OCI-LY7 (cell line): ENCODE measurements around the gene PGLYRP2.

ENCODE experiments used
- EZH2phosphoT487 ChIP-seq: fragments of 200-600 bp; sonication (generic); IDR thresholded peaks from 2 replicates; pipeline ENCODE4 v1.6.1; 2018; ENCODE audit warnings: low read depth, borderline replicate concordance, mild to moderate bottlenecking, mixed run types, antibody characterized with exemption, low read length, moderate library complexity, mixed read lengths
- TF ChIP-seq, protein P1 (sequence below): fragments of 200-600 bp; sonication (generic); conservative IDR thresholded peaks from 2 replicates; pipeline ENCODE4 v1.5.1; 2014; ENCODE audit warnings: mild to moderate bottlenecking, antibody characterized with exemption, low read length, moderate library complexity, mixed read lengths

DNA sequence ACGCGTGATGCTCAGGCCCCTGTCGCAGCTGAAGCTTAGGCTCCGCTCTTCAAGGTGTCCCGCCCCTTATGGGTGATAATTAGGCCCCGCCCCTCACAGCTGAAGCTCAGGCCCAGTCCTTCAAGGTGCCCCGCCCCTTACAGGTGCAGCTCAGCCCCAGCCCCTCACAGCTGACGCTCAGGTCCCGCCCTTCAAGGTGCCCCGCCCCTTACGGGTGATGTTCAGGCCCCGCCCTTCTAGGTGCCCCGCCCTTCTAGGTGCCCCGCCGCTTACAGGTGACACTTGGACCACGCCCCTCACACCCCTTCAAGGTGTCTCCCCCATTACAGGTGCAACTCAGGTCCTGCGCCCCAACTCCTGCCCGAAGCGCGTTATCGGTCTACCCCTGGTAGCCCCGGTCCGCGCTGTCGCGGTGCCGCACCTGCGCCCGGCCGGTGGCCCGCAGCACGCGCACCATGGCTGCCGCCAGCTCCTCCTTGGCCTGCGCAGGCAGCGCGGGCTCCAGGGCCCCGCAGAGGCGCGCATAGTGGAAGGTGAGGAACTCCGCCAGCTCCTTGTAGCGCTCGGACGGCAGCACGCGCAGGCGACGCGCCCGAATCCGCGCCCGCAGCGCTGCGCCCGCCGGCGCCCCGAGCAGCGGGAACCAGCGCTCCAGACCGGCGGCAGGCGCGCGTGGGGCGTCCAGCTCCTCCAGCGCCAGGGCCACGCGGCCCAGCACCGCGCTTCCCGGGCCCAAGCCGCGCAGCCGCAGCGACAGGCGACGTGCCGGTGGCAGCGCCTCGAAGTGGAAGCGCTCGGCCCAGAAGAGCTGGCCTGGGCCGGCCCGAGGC is 22.2 kb downstream of the PGLYRP2 start:
- TF ChIP-seq, protein P1, sequence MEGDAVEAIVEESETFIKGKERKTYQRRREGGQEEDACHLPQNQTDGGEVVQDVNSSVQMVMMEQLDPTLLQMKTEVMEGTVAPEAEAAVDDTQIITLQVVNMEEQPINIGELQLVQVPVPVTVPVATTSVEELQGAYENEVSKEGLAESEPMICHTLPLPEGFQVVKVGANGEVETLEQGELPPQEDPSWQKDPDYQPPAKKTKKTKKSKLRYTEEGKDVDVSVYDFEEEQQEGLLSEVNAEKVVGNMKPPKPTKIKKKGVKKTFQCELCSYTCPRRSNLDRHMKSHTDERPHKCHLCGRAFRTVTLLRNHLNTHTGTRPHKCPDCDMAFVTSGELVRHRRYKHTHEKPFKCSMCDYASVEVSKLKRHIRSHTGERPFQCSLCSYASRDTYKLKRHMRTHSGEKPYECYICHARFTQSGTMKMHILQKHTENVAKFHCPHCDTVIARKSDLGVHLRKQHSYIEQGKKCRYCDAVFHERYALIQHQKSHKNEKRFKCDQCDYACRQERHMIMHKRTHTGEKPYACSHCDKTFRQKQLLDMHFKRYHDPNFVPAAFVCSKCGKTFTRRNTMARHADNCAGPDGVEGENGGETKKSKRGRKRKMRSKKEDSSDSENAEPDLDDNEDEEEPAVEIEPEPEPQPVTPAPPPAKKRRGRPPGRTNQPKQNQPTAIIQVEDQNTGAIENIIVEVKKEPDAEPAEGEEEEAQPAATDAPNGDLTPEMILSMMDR, result no peak
- no peak for TF ChIP-seq EZH2phosphoT487
